SK-N-SH (cell line): ENCODE measurements around the gene SHMT1. TPM values are rescaled to one million over a fixed set of nuclear protein-coding genes. Genes with fewer than 3 reads are reported as not detected.
"Not testable (repeated sequence)": the region's sequence is repeated elsewhere in the genome, so short reads cannot be mapped to it uniquely, and the experiment has no call there.

ENCODE experiments used
- CTCF ChIA-PET: fragments of 300-600, 350-600 bp; formaldehyde crosslinking; extraction: SDS; loops from one replicate; lab custom pipeline; 2021; lab: Yijun Ruan, JAX
- POLR2A ChIA-PET: fragments of 350-600 bp; sonication (Branson Sonifier 250); formaldehyde crosslinking; extraction: SDS; loops from one replicate; lab custom pipeline; 2020; ENCODE audit warnings: antibody characterized with exemption, inconsistent platforms; lab: Yijun Ruan, JAX
- DNase-seq: peaks from one replicate; pipeline ENCODE4 v3.0.0; 2012
- H2AFZ ChIP-seq: fragments of 200-600 bp; sonication (generic); 2 replicates; pipeline ENCODE4 v1.8.1; 2016; ENCODE audit warnings: antibody characterized with exemption, mild to moderate bottlenecking, low read depth
- H3F3A ChIP-seq: fragments of 200-600 bp; sonication (generic); replicated peaks from 2 replicates; pipeline ENCODE3; 2016; ENCODE audit warnings: antibody characterized with exemption, mild to moderate bottlenecking; ENCODE audit not compliant: insufficient read depth
- H3K27ac ChIP-seq, 2 experiments: fragments of 200-500 bp in 1 of 2; fragments of 200-600 bp in 1 of 2; sonication (Bioruptor generic) in 1 of 2; sonication (generic), shearing (Covaris generic) in 1 of 2; 2 replicates each; pipeline versions ENCODE4 v1.5.1 to v1.6.1; 2014 to 2016; ENCODE audit warnings: low read depth in 2 of 2, inconsistent platforms in 1 of 2, low read length in 1 of 2, mild to moderate bottlenecking in 1 of 2, mixed read lengths in 1 of 2
- H3K27me3 ChIP-seq: fragments of 200-600 bp; sonication (generic), shearing (Covaris generic); 2 replicates; pipeline ENCODE4 v1.6.1; 2016; ENCODE audit warnings: mixed run types; ENCODE audit not compliant: insufficient read depth
- H3K36me3 ChIP-seq, 2 experiments: fragments of 200-500 bp in 1 of 2; fragments of 200-600 bp in 1 of 2; sonication (Bioruptor generic) in 1 of 2; sonication (generic) in 1 of 2; replicated peaks in 1 of 2; 2 replicates each; pipeline versions ENCODE3 to v1.5.1; 2014 to 2016; ENCODE audit warnings: low read length in 1 of 2, mild to moderate bottlenecking in 1 of 2; ENCODE audit not compliant: insufficient read depth in 2 of 2, control insufficient read depth in 1 of 2
- H3K4me1 ChIP-seq, 2 experiments: fragments of 200-500 bp in 1 of 2; fragments of 200-600 bp in 1 of 2; sonication (Bioruptor generic) in 1 of 2; sonication (generic), shearing (Covaris generic) in 1 of 2; 2 replicates each; pipeline versions ENCODE4 v1.5.1 to v1.6.1; 2014 to 2016; ENCODE audit warnings: low read depth in 1 of 2, low read length in 1 of 2, mixed run types in 1 of 2; ENCODE audit not compliant: insufficient read depth in 2 of 2, control insufficient read depth in 1 of 2
- H3K4me2 ChIP-seq: fragments of 200-600 bp; sonication (generic), shearing (Covaris generic); 2 replicates; pipeline ENCODE4 v1.6.1; 2017; ENCODE audit warnings: mixed run types
- H3K4me3 ChIP-seq, 2 experiments: fragments of 200-500 bp in 1 of 2; fragments of 200-600 bp in 1 of 2; sonication (Bioruptor generic) in 1 of 2; sonication (generic), shearing (Covaris generic) in 1 of 2; 2 replicates each; pipeline versions ENCODE4 v1.5.1 to v1.8.1; 2014 to 2016; ENCODE audit warnings: low read depth in 2 of 2, inconsistent platforms in 1 of 2, low read length in 1 of 2, mild to moderate bottlenecking in 1 of 2, mixed read lengths in 1 of 2, moderate library complexity in 1 of 2
- H3K79me2 ChIP-seq: fragments of 200-600 bp; sonication (generic); 2 replicates; pipeline ENCODE4 v1.8.1; 2017; ENCODE audit warnings: mild to moderate bottlenecking; ENCODE audit not compliant: insufficient read depth
- H3K9ac ChIP-seq: fragments of 200-600 bp; sonication (generic); 2 replicates; pipeline ENCODE4 v1.6.1; 2017; ENCODE audit warnings: mixed run types
- H3K9me2 ChIP-seq: fragments of 200-600 bp; sonication (generic); 2 replicates; pipeline ENCODE4 v1.6.1; 2017; ENCODE audit warnings: mixed run types
- H3K9me3 ChIP-seq: fragments of 200-600 bp; sonication (generic); 2 replicates; pipeline ENCODE4 v1.6.1; 2017; ENCODE audit warnings: mixed run types, mild to moderate bottlenecking, moderate library complexity
- H4K20me1 ChIP-seq: fragments of 200-600 bp; sonication (generic); 2 replicates; pipeline ENCODE4 v1.6.1; 2017; ENCODE audit warnings: mild to moderate bottlenecking, mixed run types; ENCODE audit not compliant: insufficient read depth
- ELF1 ChIP-seq: IDR thresholded peaks from 2 replicates; pipeline ENCODE4 v1.4.0; 2012
- FOXM1 ChIP-seq: IDR thresholded peaks from 2 replicates; pipeline ENCODE4 v1.4.0; 2012; ENCODE audit warnings: low read depth, mild to moderate bottlenecking
- GATA2 ChIP-seq: sonication (generic); formaldehyde crosslinking; IDR thresholded peaks from 2 replicates; pipeline ENCODE4 v1.5.0; 2020; ENCODE audit warnings: mild to moderate bottlenecking, missing genetic modification reagents
- MEF2A ChIP-seq: IDR thresholded peaks from 2 replicates; pipeline ENCODE4 v1.4.0; 2012; ENCODE audit warnings: low read depth, borderline replicate concordance
- RAD21 ChIP-seq: IDR thresholded peaks from 2 replicates; pipeline ENCODE4 v1.6.1; 2012; ENCODE audit warnings: mild to moderate bottlenecking, low read length
- WGBS: methylation state at CpG from one replicate; pipeline ENCODE4 v1.1.6; 2017; ENCODE audit warnings: low lambda C conversion rate; 5-methylcytosine and 5-hydroxymethylcytosine counted together
- polyA plus RNA-seq, 3 experiments: library from polyadenylated mRNA; depleted of rRNA; stranded (reverse); fragments of >200 nt; gene quantifications; 2 replicates each; pipeline ENCODE4 v1.2.3, GENCODE V29; 2012
- TF ChIP-seq, protein P1 (sequence below): IDR thresholded peaks from 2 replicates; pipeline ENCODE4 v1.4.0; 2012; ENCODE audit warnings: low read depth, borderline replicate concordance

The SHMT1 gene
- polyA plus RNA-seq, 1 of the 3 experiments (the other 2 are of a cell fraction), result 17.0 TPM

DNA sequence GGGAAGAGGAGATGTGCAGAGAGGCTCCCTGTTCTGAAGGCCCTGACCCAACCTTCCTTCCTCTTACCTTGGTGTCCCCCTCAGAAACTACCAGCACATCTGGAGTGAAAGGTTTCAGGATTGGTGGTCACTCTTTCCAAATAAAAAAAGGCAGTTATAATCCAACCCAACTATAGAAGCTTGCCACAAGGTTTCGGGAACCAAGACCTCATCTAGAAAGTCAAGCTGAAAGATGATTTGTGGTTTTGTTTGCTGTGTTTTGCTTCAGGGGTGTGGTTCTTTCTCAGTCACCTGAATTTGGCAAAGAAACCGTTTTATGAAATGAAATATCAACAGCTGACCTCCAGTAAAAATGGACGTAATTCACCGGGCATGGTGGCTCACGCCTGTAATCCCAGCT lies 19.3 kb downstream of the SHMT1 start:
- no peak overlapping the region for H3K4me2 ChIP-seq
- TF ChIP-seq GATA2, result no peak
- TF ChIP-seq FOXM1, result no peak
- TF ChIP-seq MEF2A, result no peak
- TF ChIP-seq, protein P1, sequence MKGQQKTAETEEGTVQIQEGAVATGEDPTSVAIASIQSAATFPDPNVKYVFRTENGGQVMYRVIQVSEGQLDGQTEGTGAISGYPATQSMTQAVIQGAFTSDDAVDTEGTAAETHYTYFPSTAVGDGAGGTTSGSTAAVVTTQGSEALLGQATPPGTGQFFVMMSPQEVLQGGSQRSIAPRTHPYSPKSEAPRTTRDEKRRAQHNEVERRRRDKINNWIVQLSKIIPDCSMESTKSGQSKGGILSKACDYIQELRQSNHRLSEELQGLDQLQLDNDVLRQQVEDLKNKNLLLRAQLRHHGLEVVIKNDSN, result no peak
- TF ChIP-seq RAD21, result no peak
- ChIA-PET POLR2A (no interaction called here), CTCF (no interaction called here)
- peaks cover 0 to 2% of the 10 kb centered on the region in 2 experiments; a peak in 1 of 4 replicates for H3K4me1 ChIP-seq
- H3K9ac ChIP-seq, result no peak overlapping the region
- H3K9me3 ChIP-seq, result no peaks in the 10 kb centered on the region
- H3K27me3 ChIP-seq, result no peaks in the 10 kb centered on the region
- no peak overlapping the region for H3K4me3 ChIP-seq
- H3K9me2 ChIP-seq, result no peaks in the 10 kb centered on the region
- H3K79me2 ChIP-seq, result no peaks in the 10 kb centered on the region
- H3K27ac ChIP-seq, result no peak overlapping the region
- 93% methylated on average over 5 of the region's 5 CpGs for WGBS
- peaks cover 4 to 10% of the 10 kb centered on the region in 2 experiments for H3K36me3 ChIP-seq
- no peaks in the 10 kb centered on the region for H4K20me1 ChIP-seq
- H3F3A ChIP-seq, result no peaks in the 10 kb centered on the region
- DNase-seq, result no peak
- no peak overlapping the region for H2AFZ ChIP-seq

DNA sequence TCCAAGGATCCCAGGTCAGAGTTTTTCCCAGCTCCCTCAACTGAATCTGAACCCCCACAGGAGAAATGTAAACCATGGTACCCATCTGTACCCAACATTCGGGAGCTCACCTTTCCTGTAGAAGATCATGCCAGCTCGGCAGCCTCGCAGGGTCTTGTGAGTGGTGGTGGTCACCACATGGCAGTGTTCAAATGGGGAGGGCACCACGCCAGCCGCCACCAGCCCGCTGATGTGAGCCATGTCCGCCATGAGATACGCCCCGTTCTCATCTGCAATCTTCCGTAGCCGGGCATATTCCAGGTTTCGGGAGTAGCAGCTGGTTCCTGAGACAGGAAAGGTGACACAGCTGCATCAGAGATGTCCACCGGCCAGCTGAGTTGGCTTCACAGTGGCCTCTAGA lies 23.4 kb downstream of the SHMT1 start:
- DNase-seq, result no peak
- no peaks in the 10 kb centered on the region for H3F3A ChIP-seq
- H3K4me2 ChIP-seq, result no peak overlapping the region
- no peak overlapping the region for H3K27ac ChIP-seq
- H3K36me3 ChIP-seq, result peaks cover 10 to 14% of the 10 kb centered on the region in 2 experiments
- H3K9me2 ChIP-seq, result no peaks in the 10 kb centered on the region
- H4K20me1 ChIP-seq, result no peaks in the 10 kb centered on the region
- no peak for TF ChIP-seq ELF1
- TF ChIP-seq, all 33 proteins: peak for 0
- Histone ChIP-seq H2AFZ (no peak overlapping the region), H3K9me3 (no peaks in the 10 kb centered on the region), H3K79me2 (no peaks in the 10 kb centered on the region), H3K27me3 (no peaks in the 10 kb centered on the region), H3K4me1 (peaks cover 0 to 2% of the 10 kb centered on the region in 2 experiments; a peak in 1 of 4 replicates), H3K9ac (no peak overlapping the region), H3K4me3 (no peak overlapping the region)
- WGBS, result 100% methylated on average over 2 of the region's 13 CpGs
- ChIA-PET POLR2A (no interaction called here), CTCF (interaction anchor here (1.4 kb wide), 1 partner anchor 18 kb away, joined by 3 read pairs; no protein-coding TSS in a partner anchor)

DNA sequence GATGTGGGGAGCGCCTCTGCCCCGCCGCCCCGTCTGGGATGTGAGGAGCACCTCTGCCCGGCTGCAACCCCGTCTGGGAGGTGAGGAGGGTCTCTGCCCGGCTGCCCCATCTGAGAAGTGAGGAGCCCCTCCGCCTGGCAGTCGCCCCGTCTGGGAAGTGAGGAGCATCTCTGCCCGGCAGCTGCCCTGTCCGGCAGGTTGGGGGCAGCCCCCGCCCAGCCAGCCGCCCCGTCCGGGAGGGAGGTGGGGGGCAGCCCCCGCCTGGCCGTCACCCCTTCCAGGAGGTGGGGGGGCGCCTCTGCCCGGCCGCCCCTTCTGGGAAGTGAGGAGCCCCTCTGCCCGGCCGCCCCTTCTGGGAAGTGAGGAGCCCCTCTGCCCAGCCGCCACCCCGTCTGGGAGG lies 25.2 kb downstream of the SHMT1 start:
- DNase-seq, H3K4me1 ChIP-seq, H3K9ac ChIP-seq, CTCF ChIA-PET, H3K9me3 ChIP-seq, H3K27ac ChIP-seq, H3K4me3 ChIP-seq, H3K27me3 ChIP-seq, H4K20me1 ChIP-seq, H3K4me2 ChIP-seq, H3K79me2 ChIP-seq, H2AFZ ChIP-seq, H3K9me2 ChIP-seq, POLR2A ChIA-PET, H3F3A ChIP-seq: not testable (repeated sequence)
- WGBS, result 89% methylated on average over 4 of the region's 25 CpGs
- peaks cover 10 to 18% of the 10 kb centered on the region in 2 experiments for H3K36me3 ChIP-seq
